Heart left ventricle (tissue), 13 donors: ENCODE data around the gene CHERP.

ENCODE experiments used
- POLR2A ChIP-seq, 2 donors: fragments of 450-650 bp; IDR thresholded peaks; one replicate each; pipeline ENCODE4 v1.6.1; 2017; ENCODE audit warnings: antibody characterized with exemption in 2 of 2, mild to moderate bottlenecking in 2 of 2, moderate library complexity in 2 of 2
- TF ChIP-seq, protein P1 (sequence below), 12 donors: fragments of 200-600 bp; sonication (generic) in 4 of 12; IDR thresholded peaks; one replicate each; pipeline versions ENCODE4 v1.5.0 to v1.8.0; 2018 to 2022; ENCODE audit warnings: antibody characterized with exemption in 12 of 12, mild to moderate bottlenecking in 5 of 12
- donor health status: ischemic (EF 13 %, LVEDD 7.1; RV severe dilation, severe dysfunction).
- donor health status: DM: no; HTN: yes; CAD: no.
- donor health status: DM: no; HTN: no; CAD: no.
- donor health status: ischemic (EF 25% LVEDD 6.9; RV normal size, moderate dysfunction).
- donor health status: ischemic (EF 25% LVEDD 5.7; RV mildly dilated, moderate dysfunction).
- donor health status: ischemic (EF 35%, LVEDD 5.7; RV mildly dilated, moderate dysfunction).
- donor health status: nonischemic (EF 11% LVEDD 7.7; RV severe dilation, severe dysfunction).
- donor health status: DM: yes; HTN: yes; CAD: no.
- donor health status: PGD.
- donor health status: ischemic (EF 29% LVEDD 5.4; RV normal size, mild dysfunction).
- donor health status: nonischemic (EF 23%, LVEDD 6.1; RV moderate dilation, normal function).

DNA sequence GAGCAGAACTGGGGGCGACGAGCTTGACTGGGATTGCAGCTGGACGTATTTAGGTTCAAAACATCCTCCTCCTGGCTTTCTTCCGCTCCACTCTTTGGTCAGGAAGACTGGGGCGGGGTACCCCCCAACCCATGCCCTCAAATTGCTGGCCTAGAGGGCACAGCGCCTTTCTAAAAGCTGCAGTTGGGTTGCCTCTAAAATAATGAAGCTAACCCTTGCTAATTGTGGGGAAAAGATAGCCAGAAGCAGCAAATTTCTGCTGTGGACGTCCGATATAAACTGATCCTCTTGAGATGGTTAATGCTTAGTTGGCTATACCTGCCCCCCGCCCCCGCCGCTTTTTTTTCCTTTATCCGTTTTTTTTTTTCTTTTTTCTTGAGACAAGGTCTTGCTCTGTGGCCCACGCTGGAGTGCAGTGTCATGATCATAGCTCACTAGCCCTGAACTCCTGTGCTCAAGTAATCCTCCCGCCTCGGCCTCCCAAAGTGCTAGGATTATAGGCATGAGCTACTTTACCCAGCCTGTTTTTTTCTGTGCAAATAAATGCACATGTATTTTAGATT is 754 bp upstream of the CHERP start:
- TF ChIP-seq, protein P1, sequence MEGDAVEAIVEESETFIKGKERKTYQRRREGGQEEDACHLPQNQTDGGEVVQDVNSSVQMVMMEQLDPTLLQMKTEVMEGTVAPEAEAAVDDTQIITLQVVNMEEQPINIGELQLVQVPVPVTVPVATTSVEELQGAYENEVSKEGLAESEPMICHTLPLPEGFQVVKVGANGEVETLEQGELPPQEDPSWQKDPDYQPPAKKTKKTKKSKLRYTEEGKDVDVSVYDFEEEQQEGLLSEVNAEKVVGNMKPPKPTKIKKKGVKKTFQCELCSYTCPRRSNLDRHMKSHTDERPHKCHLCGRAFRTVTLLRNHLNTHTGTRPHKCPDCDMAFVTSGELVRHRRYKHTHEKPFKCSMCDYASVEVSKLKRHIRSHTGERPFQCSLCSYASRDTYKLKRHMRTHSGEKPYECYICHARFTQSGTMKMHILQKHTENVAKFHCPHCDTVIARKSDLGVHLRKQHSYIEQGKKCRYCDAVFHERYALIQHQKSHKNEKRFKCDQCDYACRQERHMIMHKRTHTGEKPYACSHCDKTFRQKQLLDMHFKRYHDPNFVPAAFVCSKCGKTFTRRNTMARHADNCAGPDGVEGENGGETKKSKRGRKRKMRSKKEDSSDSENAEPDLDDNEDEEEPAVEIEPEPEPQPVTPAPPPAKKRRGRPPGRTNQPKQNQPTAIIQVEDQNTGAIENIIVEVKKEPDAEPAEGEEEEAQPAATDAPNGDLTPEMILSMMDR (IDR thresholded peaks at IDR 0.05): no peak
- TF ChIP-seq POLR2A (IDR thresholded peaks at IDR 0.05): no peak
